Measurements from ENCODE around the gene PIK3C2G.

- TF ChIP-seq CTCF (IDR thresholded peaks at IDR 0.05) (no peak), POLR2AphosphoS5 (IDR thresholded peaks at IDR 0.05; ENCODE audit: insufficient read depth in 1 of 2, low read depth in 1 of 2) (no peak)
Measured at GRCh38 chr12:18576648-18577047, 315.3 kb downstream of the PIK3C2G start.

Measured in vagina (tissue), 2 donors.